Gastrocnemius medialis (tissue), 4 donors: ENCODE data around the gene FEM1B. TPM values are rescaled to one million over a fixed set of nuclear protein-coding genes. Genes with fewer than 3 reads are reported as not detected.

Experiments used
- ATAC-seq, 2 donors: fragments of 150-250 bp; one replicate each; pipeline ENCODE4 v1.9.1; 2016
- DNase-seq, 2 donors: peaks; one replicate each; pipeline ENCODE4 v3.0.0-alpha.2; 2019
- H3K27ac ChIP-seq, 4 donors: fragments of 200-600 bp; sonication (generic); 1 replicate in 1 of 4; 2 replicates in 3 of 4; pipeline ENCODE4 v1.5.1; 2016 to 2018; ENCODE audit warnings: mild to moderate bottlenecking in 2 of 4, moderate library complexity in 1 of 4
- H3K27me3 ChIP-seq, 3 donors: fragments of 200-600 bp; sonication (generic) in 2 of 3; 1 replicate in 1 of 3; 2 replicates in 2 of 3; pipeline versions ENCODE4 v1.5.1 to v1.6.0; 2016 to 2019; ENCODE audit warnings: mild to moderate bottlenecking in 1 of 3, moderate library complexity in 1 of 3
- H3K36me3 ChIP-seq, 2 donors: fragments of 200-600 bp; sonication (generic) in 1 of 2; one replicate each; pipeline ENCODE4 v1.5.1; 2017 to 2018
- H3K4me1 ChIP-seq, 2 donors: fragments of 200-600 bp; sonication (generic) in 1 of 2; one replicate each; pipeline ENCODE4 v1.5.1; 2016 to 2017; ENCODE audit warnings: mild to moderate bottlenecking in 2 of 2
- H3K4me3 ChIP-seq, 4 donors: fragments of 200-600 bp; sonication (generic) in 3 of 4; 1 replicate in 1 of 4; 2 replicates in 3 of 4; pipeline ENCODE4 v1.5.1; 2016 to 2019; ENCODE audit warnings: mild to moderate bottlenecking in 2 of 4
- H3K9me3 ChIP-seq, 3 donors: fragments of 200-600 bp; sonication (generic) in 2 of 3; 1 replicate in 1 of 3; 2 replicates in 2 of 3; pipeline ENCODE4 v1.5.1; 2016 to 2019
- POLR2A ChIP-seq, 2 donors: fragments of 450-650 bp; IDR thresholded peaks; one replicate each; pipeline ENCODE4 v1.6.1; 2017; ENCODE audit warnings: antibody characterized with exemption in 2 of 2, mild to moderate bottlenecking in 2 of 2, moderate library complexity in 2 of 2
- in situ Hi-C, 4 donors: fragments of 200-750 bp; cut with MboI; loops; one replicate each; pipeline versions ENCODE4 v1.15.0 to v1.8.0; 2017; ENCODE audit warnings: low sequenced_read_pairs in 4 of 4
- intact Hi-C: fragments of 100-400 bp; cut with DNase I; formaldehyde crosslinking; loops from one replicate; pipeline ENCODE4 v1.15.1; 2023; ENCODE audit warnings: low total_unique reads
- total RNA-seq, 4 donors: library from RNA; depleted of rRNA; stranded (reverse); fragments of >200 nt; gene quantifications; one replicate each; pipeline versions ENCODE4 v1.1.0 to v1.2.3, GENCODE V29; 2016
- TF ChIP-seq, protein P1 (sequence below), 5 experiments: fragments of 450-650 bp in 3 of 5; fragments of 200-600 bp in 2 of 5; sonication (generic) in 2 of 5; IDR thresholded peaks in 4 of 5; conservative IDR thresholded peaks in 1 of 5; 1 replicate in 4 of 5; 2 replicates in 1 of 5; pipeline ENCODE4 v1.5.1; 2016 to 2019; ENCODE audit warnings: antibody characterized with exemption in 5 of 5, mild to moderate bottlenecking in 3 of 5, moderate library complexity in 3 of 5

The FEM1B gene
- total RNA-seq, 4 donors from 2014 or later, result 80.8 to 158 (median 124) TPM

DNA sequence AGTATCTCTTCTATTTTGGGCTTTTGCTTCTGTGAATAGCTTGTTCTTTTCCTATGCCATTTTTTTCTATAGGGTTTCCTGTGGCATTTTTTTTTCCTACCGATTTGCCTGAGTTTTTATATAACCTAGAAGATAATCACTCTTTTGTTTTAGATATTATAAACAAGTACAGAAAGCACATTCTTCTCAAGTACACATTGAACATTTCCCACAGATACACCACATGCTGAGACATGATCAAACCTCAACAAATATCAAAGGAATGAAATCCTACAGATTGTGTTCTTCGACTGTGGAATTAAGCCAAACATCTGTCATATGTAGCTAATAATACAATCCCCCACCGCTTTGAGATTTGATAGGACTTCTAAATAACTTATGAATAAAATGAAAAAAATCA lies 9.1 kb upstream of the FEM1B start:
- in situ Hi-C loops (no loop called here), intact Hi-C loops (no loop called here)
- Histone ChIP-seq H3K4me3 (no peak overlapping the region), H3K9me3 (no peaks in the 10 kb centered on the region), H3K36me3 (no peaks in the 10 kb centered on the region), H3K27ac (no peak overlapping the region), H3K4me1 (peaks cover 25 to 28% of the 10 kb centered on the region in 2 donors), H3K27me3 (no peaks in the 10 kb centered on the region)
- DNase-seq, result no peak
- TF ChIP-seq POLR2A (IDR thresholded peaks at IDR 0.05), result no peak
- TF ChIP-seq, protein P1, sequence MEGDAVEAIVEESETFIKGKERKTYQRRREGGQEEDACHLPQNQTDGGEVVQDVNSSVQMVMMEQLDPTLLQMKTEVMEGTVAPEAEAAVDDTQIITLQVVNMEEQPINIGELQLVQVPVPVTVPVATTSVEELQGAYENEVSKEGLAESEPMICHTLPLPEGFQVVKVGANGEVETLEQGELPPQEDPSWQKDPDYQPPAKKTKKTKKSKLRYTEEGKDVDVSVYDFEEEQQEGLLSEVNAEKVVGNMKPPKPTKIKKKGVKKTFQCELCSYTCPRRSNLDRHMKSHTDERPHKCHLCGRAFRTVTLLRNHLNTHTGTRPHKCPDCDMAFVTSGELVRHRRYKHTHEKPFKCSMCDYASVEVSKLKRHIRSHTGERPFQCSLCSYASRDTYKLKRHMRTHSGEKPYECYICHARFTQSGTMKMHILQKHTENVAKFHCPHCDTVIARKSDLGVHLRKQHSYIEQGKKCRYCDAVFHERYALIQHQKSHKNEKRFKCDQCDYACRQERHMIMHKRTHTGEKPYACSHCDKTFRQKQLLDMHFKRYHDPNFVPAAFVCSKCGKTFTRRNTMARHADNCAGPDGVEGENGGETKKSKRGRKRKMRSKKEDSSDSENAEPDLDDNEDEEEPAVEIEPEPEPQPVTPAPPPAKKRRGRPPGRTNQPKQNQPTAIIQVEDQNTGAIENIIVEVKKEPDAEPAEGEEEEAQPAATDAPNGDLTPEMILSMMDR (IDR thresholded peaks at IDR 0.05 in 4 of 5, conservative IDR thresholded peaks at IDR 0.05 in 1 of 5), result no peak
- ATAC-seq, result no peak

DNA sequence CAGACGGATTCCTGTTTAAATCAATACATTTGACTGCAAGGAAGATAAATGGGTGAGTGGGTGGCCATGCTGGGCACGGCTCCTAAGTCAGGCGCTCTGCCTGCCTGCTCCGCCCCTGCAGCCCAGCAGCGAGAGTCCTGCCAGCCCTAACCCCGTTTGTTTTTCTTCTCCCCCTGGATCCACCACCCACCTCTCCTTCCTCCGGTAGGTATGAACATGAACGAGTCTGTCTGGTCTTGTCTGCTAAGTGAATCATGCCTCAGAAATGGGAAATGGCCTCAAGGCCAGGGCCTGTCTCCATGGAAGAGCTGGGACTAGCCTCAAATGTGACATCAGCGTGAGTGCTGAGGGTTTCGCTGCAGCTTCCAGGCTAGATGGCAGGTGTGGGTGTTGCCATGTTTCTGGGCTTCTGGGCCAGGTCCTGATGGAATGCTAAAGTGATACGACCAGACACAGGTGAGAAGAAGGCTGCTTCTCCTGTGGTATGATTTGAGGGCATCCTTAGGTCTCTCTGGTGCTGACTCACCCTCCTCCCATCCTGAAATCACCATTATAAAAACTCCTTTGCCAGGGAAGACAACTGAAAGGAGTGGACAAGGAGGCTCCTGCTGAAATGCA lies 5.6 kb upstream of the FEM1B start:
- DNase-seq (peak in 1 of 2 donors; percentile 71), ATAC-seq (peak; percentile 30 to 56)
- H3K4me1 ChIP-seq, result peaks cover 58 to 62% of the 10 kb centered on the region in 2 donors
- peak; percentile 18 to 64 for TF ChIP-seq POLR2A (IDR thresholded peaks at IDR 0.05)
- TF ChIP-seq, protein P1 (IDR thresholded peaks at IDR 0.05 in 4 of 5, conservative IDR thresholded peaks at IDR 0.05 in 1 of 5), result no peak
- no peaks in the 10 kb centered on the region for H3K36me3 ChIP-seq
- no peaks in the 10 kb centered on the region for H3K9me3 ChIP-seq
- in situ Hi-C loops (no loop called here), intact Hi-C loops (loop anchor here (1.0 to 10.0 kb wide), 6 partner anchors 12 to 1197 kb away; partner anchors contain the start of gene RPLP1)
- H3K27me3 ChIP-seq, result no peaks in the 10 kb centered on the region
- H3K27ac ChIP-seq, result peak overlapping the region; percentile 97 to 100 (median 99)
- H3K4me3 ChIP-seq, result peak overlapping the region in 1 of 4 donors; percentile 7

DNA sequence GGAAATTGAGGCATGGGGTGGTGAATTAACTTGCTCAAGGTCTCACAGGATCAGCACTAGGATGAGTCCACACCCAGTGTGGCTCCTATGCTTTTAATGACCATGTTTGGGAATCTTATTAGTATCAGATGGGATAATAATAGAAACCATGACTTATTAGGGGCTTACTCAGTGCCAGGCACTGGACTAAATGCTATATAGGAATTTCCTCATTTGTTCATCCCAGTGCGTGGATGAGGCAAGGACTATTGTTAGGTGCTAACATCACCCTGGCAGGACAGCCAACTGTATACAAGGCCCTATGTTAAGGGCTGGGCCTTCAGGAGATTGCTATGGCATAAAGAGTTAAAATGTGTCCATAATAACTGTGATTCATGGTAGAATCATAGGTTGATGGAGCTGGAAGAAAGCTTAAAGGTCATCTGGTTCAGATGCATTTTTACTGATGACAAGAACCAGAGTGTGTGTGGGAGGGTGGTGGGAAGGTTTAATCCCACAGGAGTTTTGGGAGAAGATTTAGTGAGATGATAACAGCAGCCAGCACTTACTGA lies 4.7 kb upstream of the FEM1B start:
- H3K27me3 ChIP-seq, result no peaks in the 10 kb centered on the region
- H3K4me1 ChIP-seq, result peaks cover 58 to 62% of the 10 kb centered on the region in 2 donors
- ATAC-seq (peak; percentile 13 to 21), DNase-seq (peak in 1 of 2 donors; percentile 56)
- no peaks in the 10 kb centered on the region for H3K36me3 ChIP-seq
- H3K9me3 ChIP-seq, result no peaks in the 10 kb centered on the region
- intact Hi-C loops, result loop anchor here (1.0 to 10.0 kb wide), 5 partner anchors 15 to 1198 kb away; partner anchors contain the start of gene RPLP1
- no peak overlapping the region for H3K4me3 ChIP-seq
- H3K27ac ChIP-seq, result peak overlapping the region; percentile 97 to 100 (median 99)
- peak in 1 of 2 donors; percentile 48 for TF ChIP-seq POLR2A (IDR thresholded peaks at IDR 0.05)
- TF ChIP-seq, protein P1 (IDR thresholded peaks at IDR 0.05 in 4 of 5, conservative IDR thresholded peaks at IDR 0.05 in 1 of 5), result no peak
- in situ Hi-C loops, result no loop called here

DNA sequence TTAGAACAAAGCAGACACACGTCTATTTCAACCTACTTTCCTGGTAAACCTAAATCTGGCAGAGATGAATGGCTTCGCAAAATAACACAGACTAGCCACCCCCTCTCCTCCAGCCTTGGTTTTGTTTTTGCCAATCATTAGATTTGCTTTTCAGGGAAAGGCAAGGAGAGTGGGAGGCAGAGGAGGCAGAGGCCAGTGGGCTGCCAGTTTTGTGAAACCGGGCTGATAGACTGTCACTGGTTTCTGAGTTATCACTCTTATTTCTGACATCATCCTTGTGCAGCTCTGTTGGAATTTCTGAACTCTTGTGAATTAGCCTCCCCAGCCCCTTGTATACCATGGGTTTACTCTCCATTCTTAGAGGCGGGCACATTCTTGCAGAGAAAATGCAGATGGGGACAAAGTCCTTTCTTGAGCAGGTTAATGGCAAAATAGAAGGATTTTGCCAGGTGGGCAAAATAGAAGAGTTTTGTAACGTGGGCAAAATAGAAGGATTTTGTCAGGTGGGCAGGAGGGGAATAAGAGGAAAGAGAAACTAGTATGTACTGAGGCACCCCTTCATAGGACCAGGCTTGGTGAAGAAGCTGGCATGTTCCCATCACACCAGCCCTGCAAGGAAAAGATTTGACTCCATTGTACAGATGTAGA lies 3.2 kb upstream of the FEM1B start:
- no peak for DNase-seq
- Histone ChIP-seq H3K4me3 (no peak overlapping the region), H3K36me3 (no peaks in the 10 kb centered on the region), H3K4me1 (peaks cover 61 to 62% of the 10 kb centered on the region in 2 donors), H3K27ac (peak overlapping the region; percentile 97 to 100 (median 99)), H3K9me3 (no peaks in the 10 kb centered on the region), H3K27me3 (no peaks in the 10 kb centered on the region)
- in situ Hi-C loops, result no loop called here
- TF ChIP-seq, protein P1 (IDR thresholded peaks at IDR 0.05 in 4 of 5, conservative IDR thresholded peaks at IDR 0.05 in 1 of 5), result no peak
- TF ChIP-seq POLR2A (IDR thresholded peaks at IDR 0.05), result no peak
- ATAC-seq, result no peak
- intact Hi-C loops, result loop anchor here (10.0 kb wide), 4 partner anchors 540 to 1200 kb away; partner anchors contain the start of gene RPLP1
